EL (cell line): ENCODE measurements around the gene RGP1.

Source experiments
- DNase-seq: peaks from one replicate; pipeline ENCODE4 v3.0.0-alpha.2; 2016

The RGP1 gene, protein sequence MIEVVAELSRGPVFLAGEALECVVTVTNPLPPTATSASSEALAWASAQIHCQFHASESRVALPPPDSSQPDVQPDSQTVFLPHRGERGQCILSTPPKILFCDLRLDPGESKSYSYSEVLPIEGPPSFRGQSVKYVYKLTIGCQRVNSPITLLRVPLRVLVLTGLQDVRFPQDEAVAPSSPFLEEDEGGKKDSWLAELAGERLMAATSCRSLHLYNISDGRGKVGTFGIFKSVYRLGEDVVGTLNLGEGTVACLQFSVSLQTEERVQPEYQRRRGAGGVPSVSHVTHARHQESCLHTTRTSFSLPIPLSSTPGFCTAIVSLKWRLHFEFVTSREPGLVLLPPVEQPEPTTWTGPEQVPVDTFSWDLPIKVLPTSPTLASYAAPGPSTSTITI

DNA sequence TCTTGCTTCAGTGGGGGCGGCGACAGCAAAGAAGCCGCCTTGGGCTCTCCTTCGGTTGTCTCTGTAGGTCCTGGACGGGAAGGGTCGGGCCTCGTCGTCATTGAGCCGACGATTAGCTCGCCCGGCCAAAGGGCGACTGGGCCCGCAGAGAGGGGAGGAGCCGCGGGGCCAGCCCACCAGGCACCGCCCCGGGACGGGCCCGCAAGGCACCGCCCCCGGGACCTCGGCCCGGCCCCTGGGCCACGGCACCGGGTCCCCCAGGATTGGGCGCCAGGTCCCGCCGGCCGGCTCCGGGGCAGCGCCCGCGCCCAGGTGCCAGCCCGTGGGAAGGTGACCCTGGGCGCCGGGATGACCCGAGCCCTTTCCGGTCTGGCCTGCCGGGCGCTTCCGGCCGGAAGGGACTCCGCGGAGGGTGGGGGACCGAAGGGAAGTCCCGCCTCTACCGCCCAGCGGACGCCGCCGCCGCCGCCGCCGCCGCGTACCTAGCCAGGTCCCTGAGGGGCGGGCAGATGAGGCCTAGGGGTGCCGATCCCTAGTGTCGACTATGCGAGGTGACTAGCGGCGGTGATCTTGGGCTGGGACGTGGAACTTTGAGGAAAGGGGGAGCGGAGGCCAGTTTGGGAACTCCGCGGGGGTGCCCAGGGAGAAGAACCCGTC lies at the start of gene RGP1, which contains the start of gene GBA2:
Gene RGP1 (plus strand): TSS at position 430 of the 657 bp plus-strand sequence. CDS start 469 bp downstream, outside the sequence.
Gene GBA2 (minus strand): TSS at position 371 of the 657 bp plus-strand sequence. CDS start 524 bp downstream, outside the sequence.
- peak; percentile 74 for DNase-seq

DNA sequence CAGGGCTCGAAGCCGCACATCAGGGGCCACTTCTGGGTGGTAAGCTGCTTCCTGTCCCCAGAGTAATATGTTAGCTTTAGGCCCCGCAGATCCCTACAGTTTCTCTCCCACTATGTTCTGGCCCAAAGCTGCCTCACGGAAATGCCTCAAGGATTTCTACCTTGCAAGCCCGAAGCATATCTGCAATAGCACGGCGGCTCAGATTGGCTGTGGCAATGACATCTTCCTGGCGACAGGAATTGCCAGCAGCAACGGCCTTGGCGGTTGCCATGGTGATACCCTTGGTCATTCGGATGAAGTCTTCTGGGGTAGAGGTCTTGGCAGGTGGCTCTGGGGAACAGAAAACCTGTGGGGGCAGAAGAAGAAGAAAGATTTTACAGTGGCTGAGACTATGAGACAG lies 49.1 kb upstream of the RGP1 start:
- no peak for DNase-seq

DNA sequence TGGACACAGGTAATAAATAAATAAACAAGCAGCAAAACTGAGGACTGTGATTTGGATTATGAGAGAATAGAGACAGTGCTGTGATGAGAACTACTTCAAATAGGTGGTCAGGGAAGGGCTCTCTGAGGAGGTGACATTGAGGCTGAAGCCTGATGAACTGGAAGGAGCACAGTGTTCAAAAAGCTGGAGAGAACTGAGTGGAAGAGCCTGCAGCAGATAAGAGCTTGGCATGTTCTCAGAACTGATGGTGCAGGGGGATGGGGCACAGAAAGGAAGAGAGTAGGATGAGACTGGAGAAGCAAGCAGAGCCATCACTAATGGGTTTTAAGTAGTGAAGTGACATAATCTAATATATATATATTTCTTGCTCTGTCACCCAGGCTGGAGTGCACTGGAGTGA lies 48.1 kb upstream of the RGP1 start:
- DNase-seq: no peak

DNA sequence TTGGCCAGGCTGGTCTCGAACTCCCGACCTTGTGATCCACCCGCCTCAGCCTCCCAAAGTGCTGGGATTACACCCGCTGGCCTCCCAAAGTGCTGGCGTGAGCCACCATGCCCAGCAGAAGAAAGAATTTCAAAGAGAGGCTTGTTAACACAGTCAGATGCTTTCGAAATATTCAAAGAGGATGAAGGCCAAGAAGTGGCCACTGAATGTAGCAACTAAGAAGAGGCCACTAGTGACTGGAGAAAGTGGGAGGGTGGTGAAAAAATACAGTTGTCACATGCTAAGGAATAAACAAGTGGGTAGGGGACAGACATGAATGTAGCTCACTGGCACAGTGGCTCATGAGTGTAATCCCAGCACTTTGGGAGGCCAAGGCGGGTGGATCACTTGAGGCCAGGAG lies 46.4 kb upstream of the RGP1 start:
- DNase-seq: no peak

DNA sequence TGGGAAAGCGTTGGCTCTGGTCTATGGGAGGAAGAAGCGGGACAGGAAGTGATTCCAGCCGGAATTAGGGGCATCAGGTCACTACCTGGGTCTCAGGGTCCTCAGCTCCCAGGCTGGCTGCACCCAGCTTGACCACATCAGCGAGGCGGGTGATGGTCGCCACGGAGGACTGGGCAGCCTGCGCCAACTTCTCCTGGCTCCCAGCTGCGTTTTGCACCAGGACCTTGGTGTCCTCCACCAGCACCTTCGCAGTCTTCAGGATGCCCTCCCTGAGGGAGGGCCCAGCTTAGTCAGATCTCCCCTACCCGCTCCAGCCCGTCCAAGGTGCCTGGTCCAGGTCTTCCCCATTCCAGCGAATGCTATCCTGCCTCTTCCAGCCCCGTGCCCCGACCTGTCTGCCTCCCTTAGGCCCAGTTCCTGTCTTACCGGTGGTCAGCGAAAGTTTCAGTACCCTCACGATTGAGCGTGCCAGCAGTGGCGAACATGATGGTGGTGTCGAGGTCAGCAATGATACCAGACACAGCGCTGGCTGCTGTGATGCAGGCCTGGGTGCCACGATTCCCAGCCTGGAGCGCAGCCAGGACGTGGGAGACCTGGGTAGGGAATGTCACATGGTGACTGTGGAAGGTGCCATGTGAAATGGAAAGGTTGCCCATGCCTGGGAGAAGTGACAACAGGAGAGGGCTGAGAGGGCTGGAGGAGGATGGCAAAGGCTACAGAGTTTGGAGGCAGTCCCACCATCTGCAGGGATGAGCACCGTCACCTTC lies 45.0 kb upstream of the RGP1 start:
- DNase-seq: no peak

DNA sequence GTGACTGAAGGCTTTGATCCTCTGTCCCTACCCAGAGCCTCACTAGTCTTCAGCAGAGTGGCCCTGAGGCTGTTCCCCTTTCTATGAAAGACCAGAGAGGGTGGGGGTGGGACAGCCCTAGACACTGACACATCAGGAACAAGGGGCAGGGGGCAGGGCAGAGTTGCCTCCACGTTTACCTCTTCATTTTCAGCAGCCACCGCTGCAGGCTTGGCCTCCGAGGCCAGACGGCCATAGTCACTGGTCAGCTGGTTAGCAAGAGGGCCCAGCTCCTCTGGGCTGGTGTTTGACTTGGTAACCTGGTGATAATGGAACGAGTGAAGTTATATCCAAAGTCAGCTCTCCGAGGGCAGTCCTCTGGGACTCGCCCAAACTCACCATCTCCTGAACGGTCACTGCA lies 43.7 kb upstream of the RGP1 start:
- DNase-seq: no peak

DNA sequence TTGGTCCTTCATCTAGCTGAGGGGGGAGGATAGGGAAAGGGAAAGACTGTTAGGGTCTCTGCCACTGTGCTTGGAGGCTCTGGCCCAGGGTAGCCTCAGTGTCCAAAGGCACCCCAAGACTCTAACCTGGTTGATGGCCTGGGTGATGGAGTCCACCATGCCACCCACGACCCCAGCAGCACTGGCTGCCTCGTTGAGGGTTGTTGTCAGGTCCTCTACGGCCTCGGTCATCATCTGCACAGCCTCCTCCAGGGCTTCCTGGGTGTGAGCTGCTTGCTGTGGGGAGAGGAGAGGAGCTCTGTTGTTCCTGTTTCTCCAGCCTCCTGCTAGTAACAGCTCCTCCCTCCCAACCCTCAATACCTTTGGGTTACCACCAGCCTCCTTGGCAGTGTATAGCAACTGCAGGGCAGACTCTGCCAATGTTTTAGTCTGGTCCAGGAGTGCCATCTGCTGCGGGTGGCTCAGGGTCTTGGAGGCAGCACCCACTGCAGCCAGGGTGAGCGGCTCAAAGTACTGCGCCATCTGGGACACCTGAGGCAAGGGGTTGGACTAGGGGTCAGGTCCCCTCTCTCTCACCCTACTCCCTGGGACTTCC lies 43.2 kb upstream of the RGP1 start:
- DNase-seq: no peak

DNA sequence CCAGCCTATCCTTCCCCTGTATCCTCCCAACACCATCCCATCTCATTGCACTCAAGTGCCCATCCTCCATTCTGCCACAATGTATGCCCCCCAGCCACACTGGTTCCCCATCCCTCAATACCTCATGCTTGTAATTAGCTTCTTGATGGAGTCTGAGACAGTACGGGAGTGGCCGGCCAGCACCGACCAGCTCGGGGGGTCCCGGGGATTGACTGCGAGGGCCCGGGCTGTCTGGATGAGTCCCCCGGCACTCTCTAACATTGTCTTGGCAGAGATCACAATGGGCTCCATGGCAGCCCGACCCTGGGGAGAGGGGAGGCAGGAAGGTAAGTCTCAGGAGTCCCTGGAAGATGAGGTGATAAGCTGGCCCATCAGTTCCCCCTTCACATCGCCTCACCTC lies 42.1 kb upstream of the RGP1 start:
- no peak for DNase-seq

DNA sequence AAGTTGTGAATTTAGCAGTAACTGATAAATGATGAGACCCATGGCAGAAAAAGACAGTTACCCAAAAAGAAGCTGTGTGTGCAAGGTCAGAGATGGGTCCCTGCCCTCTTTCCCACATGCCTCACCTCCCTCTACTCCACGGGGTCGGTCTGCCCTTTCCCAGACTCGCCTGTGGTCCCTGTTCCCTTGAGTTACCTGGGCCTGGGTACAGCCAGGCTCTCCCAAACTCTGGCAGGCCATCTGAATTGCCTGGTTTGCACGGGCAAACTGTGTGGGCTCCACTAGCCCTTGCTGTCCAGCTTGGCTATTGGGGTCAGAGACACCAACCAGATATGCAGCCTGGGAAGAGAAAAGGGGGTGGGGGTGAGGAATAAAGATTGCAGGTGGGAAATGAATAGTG lies 40.9 kb upstream of the RGP1 start:
- no peak for DNase-seq

DNA sequence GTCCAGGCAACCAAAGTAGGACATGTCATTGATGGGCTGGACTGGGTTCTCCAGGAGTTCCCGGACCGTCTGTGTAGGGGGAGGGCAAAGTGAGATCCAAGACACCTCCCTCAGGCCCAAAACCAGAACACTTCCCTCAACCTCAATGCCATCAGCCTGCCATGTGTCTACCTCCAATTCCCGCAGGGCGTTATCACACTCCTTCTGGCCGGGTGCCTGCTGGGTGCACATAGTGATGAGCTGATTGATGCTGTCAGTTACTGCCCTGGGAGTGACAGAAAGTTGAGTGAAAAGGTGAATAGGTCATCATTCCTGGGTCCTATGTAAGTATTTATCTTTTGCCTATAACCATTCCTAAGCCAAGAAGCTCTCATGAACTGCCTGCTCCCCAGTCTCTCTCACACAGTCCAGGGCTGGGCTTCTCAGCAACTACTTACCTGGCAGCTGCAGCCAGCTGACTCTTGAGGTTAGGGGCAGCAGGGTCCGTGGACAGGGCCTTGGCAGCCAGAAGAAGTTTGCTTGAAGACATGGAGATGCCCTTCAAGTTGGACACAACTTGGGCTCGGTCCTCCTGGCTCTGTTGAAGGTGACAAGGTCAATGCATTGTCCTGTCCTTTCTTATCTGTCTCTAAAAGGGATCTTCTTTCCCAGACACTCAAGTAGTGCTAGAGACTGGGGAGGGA lies 38.1 kb upstream of the RGP1 start:
- no peak for DNase-seq

DNA sequence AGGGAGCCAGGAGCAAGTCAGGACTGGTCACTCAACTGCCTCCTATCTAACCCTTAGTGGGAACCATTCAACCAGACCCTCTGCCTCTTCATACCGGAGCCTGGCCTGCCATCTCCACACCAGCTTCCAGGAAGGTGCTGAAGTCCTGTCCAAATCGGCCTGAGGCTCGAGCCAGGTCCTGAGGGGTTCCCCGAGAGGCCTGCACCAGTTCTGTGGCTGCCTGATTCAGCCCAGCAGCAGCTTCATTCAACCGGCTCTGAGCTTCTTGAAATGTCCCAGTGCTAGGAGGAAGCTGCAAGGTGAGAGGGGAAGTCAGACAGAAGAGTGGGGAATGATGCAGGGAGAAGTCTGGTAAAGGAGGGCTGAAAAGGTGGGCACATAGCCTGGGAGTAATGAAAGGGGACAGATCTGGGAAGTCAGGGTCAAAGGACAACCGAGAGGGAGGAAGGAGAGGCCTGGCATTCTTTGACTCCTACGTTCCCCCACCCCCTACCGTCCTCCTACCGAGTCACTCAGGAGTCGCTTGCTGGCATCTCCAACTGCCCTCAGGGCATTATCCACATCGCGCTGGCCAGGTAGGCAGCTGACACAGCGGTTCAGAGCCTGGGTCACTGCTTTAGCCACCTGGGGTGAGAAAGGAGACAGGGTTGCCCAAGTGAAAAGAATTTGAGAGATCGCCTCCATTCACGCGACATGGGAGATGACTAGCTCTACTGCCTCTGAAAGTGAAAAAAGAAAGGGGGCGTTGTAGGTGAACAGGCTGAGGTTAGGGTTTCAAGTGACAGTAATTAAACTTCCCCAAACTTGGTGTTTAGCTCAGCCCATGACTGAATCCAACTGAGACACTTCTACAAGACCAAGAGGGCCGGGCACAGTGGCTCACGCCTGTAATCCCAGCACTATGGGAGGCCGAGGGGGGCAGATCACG lies 37.3 kb upstream of the RGP1 start:
- no peak for DNase-seq

DNA sequence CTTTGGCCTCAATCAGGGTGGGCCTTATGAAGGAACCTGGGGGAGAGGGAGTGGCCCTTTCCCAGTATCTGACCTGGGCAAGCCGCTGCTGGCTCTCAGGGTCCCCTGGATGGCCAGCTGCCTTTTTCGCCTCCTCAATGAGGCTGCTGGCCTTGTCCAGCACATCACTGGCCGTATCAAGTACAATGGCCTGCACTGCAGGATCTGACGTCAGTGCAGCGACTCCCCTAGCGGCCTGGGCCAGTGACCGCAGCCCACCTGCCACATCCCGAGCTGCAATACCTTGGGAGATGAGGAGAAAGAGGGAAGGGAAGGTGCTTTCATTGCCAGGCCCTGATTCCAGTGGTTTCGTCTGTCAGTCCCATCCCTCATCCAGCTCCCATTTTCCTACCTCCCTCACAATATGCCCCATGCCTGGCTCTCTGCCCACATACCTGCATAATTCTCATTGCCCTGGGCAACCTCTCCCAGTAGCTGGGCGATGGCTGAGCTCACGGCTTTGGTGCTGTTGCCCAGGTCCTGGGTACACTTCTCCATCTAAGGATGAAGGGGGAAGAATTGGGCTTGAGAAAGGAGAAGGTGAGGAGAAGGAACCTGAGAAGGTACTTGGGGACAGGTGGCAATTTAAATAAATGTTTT lies 36.2 kb upstream of the RGP1 start:
- DNase-seq: no peak

DNA sequence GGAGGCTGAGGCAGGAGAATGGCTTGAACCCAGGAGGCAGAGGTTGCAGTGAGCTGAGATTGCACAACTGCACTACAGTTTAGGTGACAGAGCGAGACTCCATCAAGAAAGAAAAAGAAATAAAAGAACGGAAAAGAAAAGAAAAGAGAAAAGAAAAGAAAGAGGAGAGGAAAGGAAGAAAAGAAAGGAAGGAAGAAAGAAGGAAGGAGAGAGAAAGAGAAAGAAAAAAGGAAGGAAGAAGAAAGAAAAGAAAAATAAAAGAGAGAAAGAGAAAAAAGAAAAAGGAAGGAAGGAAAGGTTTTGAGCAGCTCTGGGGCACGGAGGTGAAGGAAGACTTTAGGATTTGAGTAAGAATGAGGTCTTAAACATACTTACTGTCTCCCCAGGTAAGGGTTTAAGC lies 35.5 kb upstream of the RGP1 start:
- no peak for DNase-seq

DNA sequence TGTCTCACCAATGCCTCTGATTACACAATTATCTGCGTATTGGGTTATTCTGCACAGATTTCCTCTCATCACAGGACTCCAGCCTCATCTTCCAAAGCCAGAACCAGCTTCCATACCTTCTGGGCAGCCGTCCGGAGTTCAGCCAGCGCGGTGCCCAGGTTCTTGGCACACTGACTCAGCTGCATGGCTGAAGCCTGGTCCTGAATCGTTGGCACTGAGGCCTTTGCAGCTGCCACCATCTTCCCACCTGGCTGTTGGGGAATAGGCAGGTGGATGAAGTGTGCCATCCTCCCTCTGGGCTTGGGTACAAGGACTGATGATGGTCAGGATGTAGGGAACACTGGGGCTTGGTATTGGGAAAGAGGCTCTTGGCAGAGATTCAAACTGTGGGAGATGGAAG lies 35.0 kb upstream of the RGP1 start:
- no peak for DNase-seq

DNA sequence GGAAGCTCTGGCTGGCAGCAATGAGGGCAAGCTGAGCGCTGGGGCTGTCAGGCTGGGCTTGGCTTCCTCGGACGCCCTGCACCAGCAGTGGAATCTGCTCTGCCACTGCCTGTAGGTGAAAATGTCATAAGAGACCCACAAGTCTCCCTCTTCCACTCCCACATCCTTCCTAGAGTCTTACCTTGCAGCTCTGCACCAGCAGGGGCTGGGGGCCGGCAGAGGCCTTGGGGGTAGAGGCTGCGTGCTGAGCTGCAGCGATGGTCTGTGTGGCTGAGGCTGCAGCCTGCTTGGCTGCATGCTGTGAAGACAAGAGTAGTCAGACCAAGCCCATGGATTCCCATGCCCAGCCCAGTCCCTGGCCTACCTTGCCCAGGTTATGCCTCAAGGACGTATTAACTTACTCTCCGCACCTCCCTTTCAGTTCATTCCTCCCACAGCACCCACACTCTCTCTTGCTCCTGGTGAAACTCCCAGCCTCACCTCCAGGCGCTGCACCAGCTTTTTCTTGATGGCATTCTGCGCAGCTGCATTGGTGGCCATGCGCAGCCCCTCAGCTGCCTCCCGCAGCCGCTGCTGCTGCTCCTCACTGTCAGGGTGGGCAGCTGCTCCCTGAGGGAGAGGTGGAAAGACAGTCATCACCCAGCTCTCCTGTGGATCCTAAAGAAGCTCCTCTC lies 34.4 kb upstream of the RGP1 start:
- DNase-seq: no peak

DNA sequence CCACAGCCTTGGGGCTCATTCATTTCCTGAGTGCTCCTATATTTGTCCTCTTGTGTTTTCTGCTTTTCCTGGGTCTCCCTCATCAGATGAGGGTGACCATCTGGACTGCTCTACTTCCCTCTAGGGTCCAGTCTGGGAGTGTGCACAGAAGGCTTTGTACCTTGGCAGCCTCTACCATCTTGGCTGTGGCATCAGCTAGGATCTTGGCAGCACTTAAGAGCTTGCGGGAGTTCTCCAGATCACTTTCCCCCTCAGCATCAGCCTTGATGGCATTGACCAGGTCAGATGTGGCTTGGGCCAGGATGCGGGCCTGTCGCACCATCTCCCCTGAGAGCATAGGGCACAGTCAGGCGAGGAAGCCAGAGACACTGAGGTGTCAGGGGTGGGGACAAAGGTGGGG lies 32.9 kb upstream of the RGP1 start:
- peak; percentile 21 for DNase-seq

DNA sequence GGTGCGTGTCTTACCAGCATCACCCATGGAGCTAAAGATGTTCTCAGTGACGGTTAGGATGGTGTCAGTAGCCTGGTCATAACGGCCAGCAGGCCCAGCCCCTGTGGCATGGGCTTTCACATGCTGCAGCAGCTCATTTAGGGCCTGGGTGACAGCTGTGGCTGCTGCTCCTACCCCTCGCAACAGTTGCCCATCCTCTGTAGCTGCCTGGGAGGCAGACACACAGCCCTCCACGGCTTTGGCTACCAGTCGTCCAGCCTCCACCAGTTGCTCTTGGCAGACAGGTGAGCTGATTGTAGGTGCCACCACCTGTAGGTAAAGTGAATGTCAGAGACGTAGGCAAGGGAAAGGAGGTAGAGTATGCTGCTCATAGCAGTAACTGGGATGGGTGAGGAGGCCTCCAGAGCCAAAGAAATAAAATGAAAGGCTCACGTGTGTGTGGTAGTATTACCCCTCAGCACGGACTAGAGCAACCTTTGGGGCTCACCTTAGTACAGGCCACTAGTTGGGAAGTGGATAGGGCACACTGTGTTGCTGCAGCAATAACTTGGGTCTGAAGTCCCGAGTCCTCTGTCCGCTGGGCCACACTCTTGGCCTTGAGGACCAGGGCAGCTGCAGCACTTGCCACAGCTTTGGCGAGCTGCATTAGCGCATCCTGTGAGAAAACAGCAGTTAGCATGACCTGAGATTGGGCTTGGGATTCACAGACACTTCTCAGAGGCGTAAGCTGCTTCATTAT lies 31.8 kb upstream of the RGP1 start:
- DNase-seq: no peak

DNA sequence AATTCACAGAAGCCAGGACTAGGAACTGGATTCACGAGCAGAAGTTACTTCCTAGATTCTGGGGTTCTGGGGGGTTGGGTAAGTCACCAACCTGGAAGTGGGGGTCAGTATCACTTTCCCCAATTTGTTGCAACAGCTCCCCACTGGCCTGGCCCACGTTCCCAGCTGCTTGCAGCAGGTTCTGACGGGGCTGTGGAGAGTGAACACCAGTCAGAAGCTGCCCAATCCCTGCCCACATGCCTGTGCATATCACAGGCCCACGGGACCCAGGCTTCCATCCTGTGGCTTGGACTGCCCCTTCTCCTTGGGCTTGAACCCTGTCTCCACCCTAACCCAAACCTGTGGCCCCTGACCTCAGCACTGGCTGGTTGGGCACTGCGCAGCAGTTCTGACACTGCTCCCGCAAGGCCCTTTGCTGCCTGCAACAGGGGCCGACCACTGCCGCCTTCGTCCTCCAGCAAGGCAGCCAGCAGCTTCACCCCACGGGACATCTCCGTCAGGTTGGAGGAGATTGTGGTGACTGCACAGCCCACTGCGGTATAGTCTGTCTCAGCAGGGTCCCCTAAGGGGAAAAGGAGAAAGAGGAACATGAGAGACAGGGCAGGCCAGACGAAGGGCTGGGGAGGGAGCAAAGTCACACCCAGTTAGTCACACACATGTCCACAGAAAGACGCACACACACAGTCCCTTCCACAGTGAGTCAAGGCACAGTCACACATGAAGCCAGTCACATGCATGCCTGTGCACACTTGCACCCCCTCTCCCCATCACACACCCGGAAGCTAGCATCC lies 30.2 kb upstream of the RGP1 start:
- no peak for DNase-seq

DNA sequence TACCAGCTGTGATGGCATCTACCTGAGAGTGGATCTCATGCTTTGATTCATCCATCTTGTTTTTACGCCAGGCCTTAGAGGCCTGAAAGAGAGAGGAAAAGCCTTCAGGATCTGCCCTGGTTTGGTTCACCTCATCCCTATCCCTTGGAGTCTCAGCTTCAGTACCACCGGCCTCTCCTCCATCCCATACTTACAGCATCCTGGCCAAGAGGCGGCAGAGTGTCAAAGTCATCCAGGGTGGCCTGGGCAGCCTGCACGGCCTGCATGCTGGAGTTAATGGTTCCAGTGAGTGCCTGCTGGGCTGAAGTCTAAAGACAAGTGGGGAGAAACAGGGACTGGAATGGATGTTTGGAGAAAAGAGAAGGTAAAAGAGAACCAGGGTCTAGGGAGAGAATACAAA lies 29.5 kb upstream of the RGP1 start:
- DNase-seq: no peak
